NCI-H1417 treated with DMSO at 0.1 percent for 48 hours (cell line): ENCODE measurements around the gene VEPH1.
"Not testable (repeated sequence)": the region's sequence is repeated elsewhere in the genome, so short reads cannot be mapped to it uniquely, and the experiment has no call there.

Source experiments
- DNase-seq: peaks from one replicate; lab custom pipeline; 2025; lab: John Stamatoyannopoulos, UW

The VEPH1 gene

GRCh38 chr3:157387708-157388435 is 115.3 kb downstream of the VEPH1 start:
- no peak for DNase-seq

DNA sequence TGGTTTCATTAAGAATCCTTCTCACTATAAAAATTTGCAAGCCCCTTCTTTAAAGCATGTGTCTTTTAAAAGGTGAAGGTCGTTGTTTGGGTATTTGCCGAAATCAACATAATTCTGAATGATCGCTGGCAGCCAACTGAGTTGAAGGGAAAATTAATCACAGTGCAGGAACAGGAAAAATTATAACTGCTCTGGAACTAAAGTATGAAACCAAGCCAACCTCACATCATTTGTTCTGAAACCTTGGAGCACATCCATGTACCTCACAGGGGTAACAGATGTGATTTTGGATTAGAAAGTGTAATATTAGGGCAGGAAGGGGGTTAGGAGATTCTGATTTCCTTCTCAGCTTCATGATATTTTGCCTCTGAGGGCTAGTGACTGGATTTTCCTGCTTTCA is 118.7 kb downstream of the VEPH1 start:
- no peak for DNase-seq

DNA sequence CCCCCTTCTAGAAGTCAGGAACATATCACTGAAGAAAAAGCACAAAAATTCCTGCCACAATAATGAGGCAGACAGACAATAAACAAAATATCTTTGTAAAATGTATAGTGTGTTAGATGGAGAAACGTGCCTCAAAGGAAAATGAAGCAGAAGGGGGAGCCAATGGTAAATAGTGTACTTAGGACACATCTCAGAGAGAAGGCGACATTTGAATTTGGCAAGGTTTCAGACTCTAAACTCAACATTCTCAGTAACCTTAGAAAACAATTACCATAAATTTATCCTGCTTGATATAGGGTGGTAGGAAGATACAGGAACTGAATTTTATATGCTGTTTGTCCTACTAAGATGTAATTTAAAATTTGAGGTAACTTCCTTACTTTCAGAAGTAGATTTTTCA is 119.2 kb downstream of the VEPH1 start:
- DNase-seq: no peak

DNA sequence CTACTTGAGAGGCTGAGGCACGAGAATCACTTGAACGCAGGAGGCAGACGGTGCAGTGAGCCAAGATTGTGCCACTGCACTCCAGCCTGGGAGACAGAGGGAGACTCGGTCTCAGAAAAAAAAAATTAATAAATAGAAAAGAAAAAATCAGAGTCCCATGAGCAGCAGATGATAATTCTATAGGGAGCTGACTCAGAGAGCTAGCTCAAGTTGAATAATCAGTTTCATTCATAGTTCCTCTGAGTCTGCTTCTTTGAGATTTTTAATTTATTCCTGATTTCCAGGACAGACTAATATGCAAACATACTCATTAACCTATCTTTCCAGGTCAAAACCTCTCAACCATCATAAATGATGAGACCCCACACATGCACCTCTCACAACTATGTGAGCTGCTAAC is 121.6 kb downstream of the VEPH1 start:
- no peak for DNase-seq

GRCh38 chr3:157379525-157380140 is 123.6 kb downstream of the VEPH1 start:
- no peak for DNase-seq

- no peak for DNase-seq
Measured at GRCh38 chr3:157376603-157377300, 126.5 kb downstream of the VEPH1 start.

GRCh38 chr3:157375342-157375986 is 127.8 kb downstream of the VEPH1 start:
- no peak for DNase-seq

DNA sequence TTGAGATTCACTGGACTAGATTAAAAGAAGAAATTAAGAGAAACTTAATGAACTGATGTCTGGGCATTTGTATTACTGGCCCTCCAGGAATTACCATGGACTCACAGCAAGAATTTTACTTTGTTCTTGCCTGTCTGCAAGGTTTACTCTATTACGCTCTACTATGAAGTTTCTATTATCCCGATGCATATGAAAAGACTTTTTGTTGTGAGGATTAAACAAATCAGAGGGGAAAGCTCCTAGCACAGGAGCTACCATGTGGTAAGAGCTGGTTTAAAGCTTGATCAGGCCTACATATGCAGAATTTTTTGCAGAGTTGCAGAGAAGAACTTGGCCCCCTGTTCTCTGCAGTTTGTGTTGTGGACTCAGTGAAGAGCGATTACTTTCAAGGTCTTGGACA is 128.3 kb downstream of the VEPH1 start:
- no peak for DNase-seq

- no peak for DNase-seq
Measured at GRCh38 chr3:157373783-157374182, 129.4 kb downstream of the VEPH1 start.

DNA sequence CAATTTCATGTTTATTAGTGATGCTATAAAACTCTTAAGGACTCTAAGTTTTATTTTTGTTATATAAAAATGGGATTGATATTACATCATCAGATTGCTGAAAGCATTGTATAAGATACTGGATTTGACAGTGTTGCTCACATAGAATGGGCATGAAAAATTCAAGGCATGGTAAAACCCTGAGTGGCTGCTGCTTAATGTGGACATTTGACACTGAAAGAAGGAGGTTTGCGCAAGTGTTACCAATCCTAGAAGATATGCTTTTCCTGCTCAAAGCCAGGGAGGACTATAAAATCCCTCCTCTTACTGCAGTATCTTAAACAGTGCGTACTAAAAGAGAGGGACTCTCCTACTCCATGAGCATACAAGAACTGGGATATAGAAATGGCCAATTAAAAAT is 132.3 kb downstream of the VEPH1 start:
- DNase-seq: no peak

- peak; percentile 4 for DNase-seq
Measured at GRCh38 chr3:157369727-157370421, 133.3 kb downstream of the VEPH1 start.

- DNase-seq: no peak
Measured at GRCh38 chr3:157368171-157368570, 135.0 kb downstream of the VEPH1 start.

DNA sequence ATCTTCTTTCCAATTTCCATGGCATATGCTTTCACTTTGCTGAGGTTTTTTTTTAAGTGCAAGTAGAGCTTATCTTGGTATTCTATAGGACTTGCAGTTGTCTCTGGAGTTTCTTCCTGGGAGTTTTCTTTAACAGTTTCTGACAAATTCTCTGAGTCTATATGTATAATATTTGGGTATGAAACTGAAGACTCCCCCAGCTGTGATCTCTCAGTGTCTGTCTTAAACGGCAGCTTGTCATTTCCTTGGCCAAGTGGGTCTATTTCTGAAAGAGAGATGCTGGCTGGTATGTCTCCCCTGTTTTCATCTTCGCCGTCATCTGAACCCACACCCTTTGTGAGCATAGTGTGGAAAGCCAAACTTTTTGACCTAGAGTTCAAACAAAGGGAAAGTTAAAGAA is 139.8 kb downstream of the VEPH1 start:
- DNase-seq: no peak

DNA sequence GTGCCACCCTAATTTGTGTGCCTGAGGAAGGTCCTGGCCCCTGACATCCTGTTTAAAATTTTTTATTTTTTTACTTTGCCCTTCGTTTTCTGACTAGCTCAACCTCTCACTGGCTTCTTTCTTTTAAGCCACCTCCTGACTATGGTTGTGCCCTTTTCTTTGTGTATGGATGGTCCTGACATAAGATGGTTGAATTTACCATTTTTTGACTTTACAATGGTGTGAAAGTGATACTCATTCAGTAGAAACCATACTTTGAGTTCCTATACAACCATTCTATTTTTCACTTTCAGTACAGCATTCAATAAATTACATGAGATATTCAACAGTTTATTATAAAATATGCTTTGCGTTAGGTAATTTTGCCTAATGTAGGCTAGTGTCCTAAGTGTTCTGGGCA is 140.9 kb downstream of the VEPH1 start:
- DNase-seq: no peak

GRCh38 chr3:157360044-157360443 is 143.2 kb downstream of the VEPH1 start:
- DNase-seq: no peak

GRCh38 chr3:157356541-157356940 is 146.7 kb downstream of the VEPH1 start:
- no peak for DNase-seq

DNA sequence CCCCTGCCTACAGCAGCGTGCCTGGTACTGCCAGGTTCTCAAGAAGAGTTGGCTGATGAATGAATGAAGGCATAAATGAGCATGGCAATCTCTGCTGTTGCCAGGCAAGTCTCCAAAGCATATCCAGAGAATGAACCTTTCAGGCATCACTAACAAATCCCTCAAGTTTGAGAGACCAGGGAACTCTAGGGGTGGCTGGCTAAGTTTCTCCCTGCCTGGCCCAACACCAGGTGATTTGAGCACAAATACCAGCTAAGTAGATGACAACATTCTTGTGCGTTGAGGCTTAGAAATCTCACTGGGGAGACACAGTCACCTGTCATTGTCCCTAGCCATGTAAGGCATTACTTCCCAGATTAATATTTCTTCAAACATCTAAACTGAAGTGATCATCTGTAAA is 147.9 kb downstream of the VEPH1 start:
- no peak for DNase-seq

GRCh38 chr3:157354722-157355121 is 148.5 kb downstream of the VEPH1 start:
- DNase-seq: no peak

- DNase-seq: no peak
Measured at GRCh38 chr3:157354254-157354653, 149.0 kb downstream of the VEPH1 start.

GRCh38 chr3:157353652-157354051 is 149.6 kb downstream of the VEPH1 start:
- no peak for DNase-seq

GRCh38 chr3:157351981-157352380 is 151.2 kb downstream of the VEPH1 start:
- no peak for DNase-seq

- not testable (repeated sequence) for DNase-seq
Measured at GRCh38 chr3:157350651-157351050, 152.6 kb downstream of the VEPH1 start.
